H1 (cell line): Measurements from ENCODE around the gene RMRP.

Experiments used
- GABPA ChIP-seq: IDR thresholded peaks from 2 replicates; pipeline ENCODE4 v1.6.1; 2011; ENCODE audit warnings: mild to moderate bottlenecking, low read length, moderate library complexity, borderline replicate concordance; ENCODE audit not compliant: insufficient read depth
- GTF2F1 ChIP-seq: IDR thresholded peaks from 2 replicates; pipeline ENCODE4 v1.6.1; 2012; ENCODE audit warnings: low read depth, low read length, improper control_type of control experiment, borderline replicate concordance
- HDAC6 ChIP-seq: IDR thresholded peaks from one replicate; pipeline ENCODE4 v1.7.1; 2012; ENCODE audit warnings: low read depth, mild to moderate bottlenecking, inconsistent platforms, low read length, moderate library complexity
- POLR2AphosphoS5 ChIP-seq: IDR thresholded peaks from 2 replicates; pipeline ENCODE4 v1.6.1; 2011; ENCODE audit warnings: low read depth, low read length
- RAD21 ChIP-seq, 2 experiments: IDR thresholded peaks in 1 of 2; conservative IDR thresholded peaks in 1 of 2; 2 replicates each; pipeline ENCODE4 v1.6.1; 2011; ENCODE audit warnings: low read depth in 2 of 2, low read length in 2 of 2, improper control_type of control experiment in 1 of 2, inconsistent platforms in 1 of 2, mild to moderate bottlenecking in 1 of 2, moderate library complexity in 1 of 2
- TBP ChIP-seq: IDR thresholded peaks from 2 replicates; pipeline ENCODE4 v1.6.1; 2011; ENCODE audit warnings: low read depth, low read length, improper control_type of control experiment
- TF ChIP-seq, protein P1 (sequence below), 3 experiments: IDR thresholded peaks; 1 replicate in 2 of 3; 2 replicates in 1 of 3; pipeline versions ENCODE4 v1.5.1 to v1.6.1; 2011; ENCODE audit warnings: low read length in 3 of 3, mild to moderate bottlenecking in 3 of 3, inconsistent platforms in 2 of 3, low read depth in 1 of 3, moderate library complexity in 1 of 3; ENCODE audit not compliant: insufficient read depth in 1 of 3; ENCODE audit errors: control extremely low read depth in 1 of 3

- TF ChIP-seq HDAC6 (no peak), POLR2AphosphoS5 (no peak), GABPA (no peak), RAD21 (IDR thresholded peaks at IDR 0.05 in 1 of 2, conservative IDR thresholded peaks at IDR 0.05 in 1 of 2; ENCODE audit: low read depth in 2 of 2, low read length in 2 of 2) (no peak), TBP (no peak), GTF2F1 (no peak)
- TF ChIP-seq, protein P1, sequence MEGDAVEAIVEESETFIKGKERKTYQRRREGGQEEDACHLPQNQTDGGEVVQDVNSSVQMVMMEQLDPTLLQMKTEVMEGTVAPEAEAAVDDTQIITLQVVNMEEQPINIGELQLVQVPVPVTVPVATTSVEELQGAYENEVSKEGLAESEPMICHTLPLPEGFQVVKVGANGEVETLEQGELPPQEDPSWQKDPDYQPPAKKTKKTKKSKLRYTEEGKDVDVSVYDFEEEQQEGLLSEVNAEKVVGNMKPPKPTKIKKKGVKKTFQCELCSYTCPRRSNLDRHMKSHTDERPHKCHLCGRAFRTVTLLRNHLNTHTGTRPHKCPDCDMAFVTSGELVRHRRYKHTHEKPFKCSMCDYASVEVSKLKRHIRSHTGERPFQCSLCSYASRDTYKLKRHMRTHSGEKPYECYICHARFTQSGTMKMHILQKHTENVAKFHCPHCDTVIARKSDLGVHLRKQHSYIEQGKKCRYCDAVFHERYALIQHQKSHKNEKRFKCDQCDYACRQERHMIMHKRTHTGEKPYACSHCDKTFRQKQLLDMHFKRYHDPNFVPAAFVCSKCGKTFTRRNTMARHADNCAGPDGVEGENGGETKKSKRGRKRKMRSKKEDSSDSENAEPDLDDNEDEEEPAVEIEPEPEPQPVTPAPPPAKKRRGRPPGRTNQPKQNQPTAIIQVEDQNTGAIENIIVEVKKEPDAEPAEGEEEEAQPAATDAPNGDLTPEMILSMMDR (IDR thresholded peaks at IDR 0.05; ENCODE audit: control extremely low read depth in 1 of 3, insufficient read depth in 1 of 3, low read depth in 1 of 3, low read length in 3 of 3): no peak
Measured at GRCh38 chr9:35687306-35687705, 29.5 kb upstream of the RMRP start.
